Measurements from ENCODE around the gene PTPRA.

PTPRA gene

DNA sequence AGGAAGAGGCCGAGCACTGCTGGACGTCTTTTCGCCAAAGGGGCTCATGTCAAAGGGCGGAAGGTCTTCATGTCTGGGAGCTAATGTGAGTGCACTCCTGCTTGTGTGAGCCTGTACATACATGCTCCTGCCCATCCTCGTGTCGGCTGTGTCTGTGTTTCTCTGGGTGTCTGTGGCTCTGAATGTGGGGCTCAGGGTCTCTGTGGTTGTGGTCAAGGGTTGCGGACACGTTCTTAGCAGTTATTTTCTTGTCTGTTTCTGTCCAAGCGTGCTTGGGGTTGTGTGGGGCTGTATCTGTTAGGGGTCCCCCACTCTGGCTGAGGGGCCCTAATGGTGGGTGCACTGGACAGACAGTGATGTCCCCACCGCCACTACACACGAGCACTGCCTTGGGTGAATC, 208.4 kb downstream of the PTPRA start:
- no peak for DNase-seq

DNA sequence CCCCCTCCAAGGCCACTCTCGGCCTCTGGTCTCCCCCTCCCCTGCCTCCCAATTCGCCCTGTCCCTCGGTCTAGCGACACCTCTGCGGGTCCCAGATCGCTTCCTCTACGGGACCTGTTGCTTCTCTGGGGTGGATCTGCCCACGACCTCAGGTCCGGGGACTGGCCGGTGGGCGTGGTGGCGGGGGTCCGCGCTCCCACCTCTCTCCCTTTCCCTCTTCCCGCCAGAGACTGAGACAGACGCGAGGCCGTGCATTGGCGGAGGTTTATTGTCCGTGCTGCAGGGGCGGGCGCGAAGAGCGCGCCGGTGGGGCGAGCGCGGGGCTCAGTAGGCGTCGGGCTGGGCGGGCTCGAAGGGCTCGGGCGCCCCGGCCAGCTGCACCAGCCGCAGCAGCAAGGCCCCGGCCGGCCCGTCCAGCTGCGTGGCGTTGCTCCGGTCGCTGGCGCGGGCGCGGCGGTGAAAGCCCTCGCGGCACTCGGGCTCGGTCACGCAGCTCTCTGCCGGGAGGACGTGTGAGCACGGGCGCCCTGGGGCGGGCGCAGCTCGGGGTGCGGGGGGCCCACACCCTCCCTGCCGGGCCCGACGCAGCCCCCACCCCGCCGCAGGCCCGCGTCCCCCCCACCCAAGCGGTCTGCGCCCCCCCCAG, 209.1 kb downstream of the PTPRA start:
- DNase-seq = no peak

DNA sequence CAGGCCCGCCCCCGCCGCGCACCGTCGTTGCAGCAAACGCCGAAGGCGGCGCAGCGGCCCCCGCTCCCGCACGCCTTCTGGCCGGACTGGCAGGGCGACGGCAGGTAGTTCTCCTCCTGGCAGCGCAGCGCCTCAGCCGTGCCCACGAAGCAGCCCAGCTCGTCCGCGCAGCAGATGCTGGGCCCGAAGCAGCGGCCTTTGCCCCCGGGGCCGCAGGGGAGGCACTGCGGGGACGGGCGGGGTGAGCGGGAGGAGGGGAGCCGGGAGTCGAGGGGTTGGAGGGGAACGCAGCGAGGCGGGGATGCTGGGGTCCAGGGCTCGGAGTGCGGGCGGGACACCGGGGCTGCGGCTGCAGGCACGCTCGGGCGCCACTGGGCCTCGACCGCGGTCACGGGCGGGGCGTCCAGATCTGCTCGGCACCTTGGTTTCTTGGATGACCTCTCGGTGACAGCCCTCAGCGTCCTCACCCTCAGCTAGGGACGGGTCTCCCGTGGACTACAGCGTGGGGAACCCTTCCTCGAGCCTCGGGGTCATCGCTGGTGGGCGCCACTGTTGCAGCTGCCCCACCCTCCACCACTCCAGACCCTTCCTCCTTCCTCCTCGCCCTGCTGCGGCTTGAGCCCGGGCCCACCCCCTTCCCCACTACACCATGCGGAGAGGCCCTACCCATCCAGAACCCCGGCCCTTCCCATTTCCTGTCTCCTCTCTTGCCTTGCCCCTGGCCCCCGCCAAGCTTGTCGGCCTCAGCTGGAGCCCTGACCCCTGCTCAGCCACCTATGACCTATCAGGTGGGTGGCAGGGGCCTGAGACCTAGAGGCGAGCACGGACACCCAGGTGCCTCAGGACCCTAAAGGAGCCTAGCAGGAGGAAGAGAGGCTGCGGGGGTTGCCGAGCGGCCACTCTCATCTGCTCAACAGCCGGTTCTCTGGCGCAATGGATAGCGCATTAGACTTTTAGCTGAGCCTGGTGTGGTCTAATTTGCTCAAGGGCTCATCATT, 210.0 kb downstream of the PTPRA start:
- no peak for DNase-seq

DNA sequence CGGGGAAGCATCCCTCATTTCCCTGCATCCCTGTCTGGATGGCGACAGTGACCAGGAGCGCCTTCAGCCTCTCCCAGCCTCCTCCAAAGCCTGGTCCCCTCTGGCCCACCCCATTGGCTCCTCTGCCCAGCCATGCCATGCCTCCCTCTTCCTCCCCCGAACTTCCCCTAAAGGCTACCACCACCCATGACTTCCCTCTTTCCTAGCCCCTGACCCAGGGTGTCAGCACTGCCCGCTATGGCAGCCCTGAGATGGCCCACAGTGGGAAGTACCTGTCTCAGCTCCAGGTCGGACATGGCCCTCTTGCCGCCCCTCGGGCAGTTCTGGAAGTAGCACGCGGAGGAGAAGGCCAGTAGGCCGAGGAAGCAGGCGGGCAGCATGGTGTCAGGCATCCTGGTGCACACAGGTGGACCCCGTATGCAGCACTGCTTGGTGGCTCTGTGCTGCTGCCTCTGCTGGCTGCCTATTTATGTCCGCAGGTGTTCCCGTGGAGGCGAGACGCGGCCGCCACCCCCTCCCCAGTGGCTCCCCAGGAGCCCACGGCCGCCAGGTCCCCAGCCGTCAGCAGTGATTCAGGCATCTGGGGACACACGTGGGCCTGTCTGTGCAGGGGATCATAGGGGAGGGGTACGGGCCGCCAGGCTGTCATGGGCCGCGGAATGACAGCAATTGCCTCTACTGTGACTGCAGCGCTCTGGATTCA, 211.2 kb downstream of the PTPRA start, which contains the start of gene AVP:
Gene AVP (minus strand): TSS at position 442 of the 703 bp plus-strand sequence. CDS start 50 bp downstream, at position 392.
- DNase-seq = no peak

DNA sequence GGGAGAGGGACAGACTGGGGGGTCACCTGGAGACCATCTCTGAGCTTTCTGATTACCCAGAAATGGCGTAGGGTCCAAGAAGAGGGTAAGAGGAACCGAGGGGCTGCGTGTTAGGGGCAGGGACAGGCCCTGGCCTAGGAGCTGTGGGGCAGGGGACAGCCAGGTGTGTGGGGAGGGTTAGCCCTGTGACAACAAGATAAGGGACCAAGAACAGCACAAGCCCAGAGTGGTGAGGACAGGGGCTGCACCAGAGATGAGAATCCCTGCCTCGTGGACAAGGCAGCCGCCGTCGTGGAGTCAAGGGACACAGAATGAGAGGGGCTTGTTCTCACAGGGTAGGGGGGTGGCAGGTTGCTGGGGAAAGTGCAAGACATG, 211.7 kb downstream of the PTPRA start:
- DNase-seq = no peak

DNA sequence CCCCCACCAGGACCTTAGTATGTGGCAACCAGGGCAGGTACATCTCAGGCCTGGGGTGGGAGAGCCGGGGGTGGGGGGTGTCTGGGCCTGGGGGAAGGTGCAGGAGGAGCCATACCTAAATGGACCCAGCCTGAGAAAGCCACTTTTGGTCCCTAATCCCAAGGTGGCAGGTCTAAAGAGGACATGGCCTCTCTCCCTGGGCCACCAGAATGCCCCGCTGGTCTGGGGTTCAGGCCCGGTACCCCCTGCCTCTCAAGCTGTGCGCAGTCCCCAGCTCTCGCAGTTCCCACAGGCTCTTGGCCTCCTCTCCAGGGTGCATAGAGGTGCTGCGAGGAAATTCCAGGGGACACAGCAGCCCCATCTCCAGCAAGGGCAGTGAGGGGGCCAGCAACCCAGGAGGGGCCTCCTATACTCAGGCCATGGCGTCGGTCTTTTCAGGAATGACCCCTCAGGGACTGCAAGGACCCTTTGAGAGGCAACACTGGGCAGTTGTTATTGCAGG, 212.3 kb downstream of the PTPRA start:
- no peak for DNase-seq

DNA sequence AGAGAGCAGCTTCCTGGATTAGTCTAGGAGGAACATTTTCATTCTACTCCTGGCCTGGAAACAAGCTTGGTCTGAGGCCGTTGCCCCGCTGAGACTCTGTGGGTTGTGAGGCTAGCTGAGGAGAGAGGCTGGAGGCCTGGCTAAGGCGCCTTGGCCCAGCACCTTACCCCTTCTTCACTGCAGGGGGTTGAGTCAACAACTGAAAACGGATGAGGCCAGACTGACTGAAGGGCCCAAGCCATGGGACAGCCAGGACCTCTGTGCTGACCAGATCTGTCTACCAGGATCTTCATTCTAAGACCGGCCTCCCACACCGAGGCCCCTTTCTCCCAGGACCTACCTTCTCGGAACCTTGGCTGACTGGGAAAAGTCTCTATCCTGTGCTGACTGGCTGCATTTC, 214.8 kb downstream of the PTPRA start:
- no peak for DNase-seq
